Measurements from ENCODE around the gene MYL9. TPM values are rescaled to one million over a fixed set of nuclear protein-coding genes. Genes with fewer than 3 reads are reported as not detected.
A peak's percentile ranks its signal among the peaks of the same experiment; 100 is the strongest.

MYL9 gene
- total RNA-seq, 2 experiments from 2014 or later: not detected

DNA sequence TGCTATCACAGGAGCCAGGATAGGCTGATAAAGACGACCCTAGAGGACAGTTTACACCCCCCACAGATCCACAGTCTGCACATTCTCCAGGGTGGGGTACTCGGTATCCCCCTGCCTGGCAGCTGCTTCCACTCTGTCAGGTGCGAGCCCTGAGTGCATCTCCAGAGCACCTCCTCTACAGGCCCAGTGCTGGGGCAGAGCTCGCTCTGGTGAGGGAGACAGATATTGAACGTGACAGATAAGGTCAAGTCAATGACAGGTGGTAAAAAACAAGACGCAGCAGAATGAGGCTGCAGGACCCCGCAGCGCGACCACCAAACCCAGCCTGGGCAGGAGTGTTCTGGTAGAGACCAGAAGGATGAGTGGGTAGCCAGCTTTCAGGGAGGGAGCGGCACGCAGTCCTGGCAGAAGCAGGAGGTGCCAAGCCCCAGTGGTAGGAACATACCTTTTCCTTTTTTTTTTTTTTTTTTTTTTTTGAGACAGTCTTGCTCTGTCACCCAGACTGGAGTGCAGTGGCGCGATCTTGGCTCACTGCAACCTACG, 12.4 kb upstream of the MYL9 start:
- TF ChIP-seq EZH2phosphoT487 (IDR thresholded peaks at IDR 0.05; ENCODE audit: borderline replicate concordance, low read depth, low read length): no peak
- TF ChIP-seq, protein P1, sequence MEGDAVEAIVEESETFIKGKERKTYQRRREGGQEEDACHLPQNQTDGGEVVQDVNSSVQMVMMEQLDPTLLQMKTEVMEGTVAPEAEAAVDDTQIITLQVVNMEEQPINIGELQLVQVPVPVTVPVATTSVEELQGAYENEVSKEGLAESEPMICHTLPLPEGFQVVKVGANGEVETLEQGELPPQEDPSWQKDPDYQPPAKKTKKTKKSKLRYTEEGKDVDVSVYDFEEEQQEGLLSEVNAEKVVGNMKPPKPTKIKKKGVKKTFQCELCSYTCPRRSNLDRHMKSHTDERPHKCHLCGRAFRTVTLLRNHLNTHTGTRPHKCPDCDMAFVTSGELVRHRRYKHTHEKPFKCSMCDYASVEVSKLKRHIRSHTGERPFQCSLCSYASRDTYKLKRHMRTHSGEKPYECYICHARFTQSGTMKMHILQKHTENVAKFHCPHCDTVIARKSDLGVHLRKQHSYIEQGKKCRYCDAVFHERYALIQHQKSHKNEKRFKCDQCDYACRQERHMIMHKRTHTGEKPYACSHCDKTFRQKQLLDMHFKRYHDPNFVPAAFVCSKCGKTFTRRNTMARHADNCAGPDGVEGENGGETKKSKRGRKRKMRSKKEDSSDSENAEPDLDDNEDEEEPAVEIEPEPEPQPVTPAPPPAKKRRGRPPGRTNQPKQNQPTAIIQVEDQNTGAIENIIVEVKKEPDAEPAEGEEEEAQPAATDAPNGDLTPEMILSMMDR (conservative IDR thresholded peaks at IDR 0.05; ENCODE audit: low read length): no peak
- Histone ChIP-seq H3K79me2 (ENCODE audit: insufficient read depth, low read depth, low read length) (no peaks in the 10 kb centered on the region), H3K4me2 (ENCODE audit: low read length) (no peak overlapping the region), H3K4me3 (ENCODE audit: low read depth, low read length, poor library complexity, severe bottlenecking) (no peak overlapping the region), H3K9me3 (ENCODE audit: low read length) (no peaks in the 10 kb centered on the region), H3K9me2 (ENCODE audit: insufficient read depth, low read length) (no peaks in the 10 kb centered on the region), H3K4me1 (ENCODE audit: insufficient read depth, low read length, poor library complexity, severe bottlenecking) (peaks cover 6% of the 10 kb centered on the region), H2AFZ (ENCODE audit: low read length) (no peak overlapping the region), H4K20me1 (ENCODE audit: insufficient read depth, low read length) (no peaks in the 10 kb centered on the region), H3K27ac (ENCODE audit: low read depth, low read length, poor library complexity, severe bottlenecking) (no peak overlapping the region), H3K36me3 (ENCODE audit: insufficient read depth, low read length) (peaks cover 32% of the 10 kb centered on the region)
- CTCF ChIA-PET (ENCODE audit: unreplicated experiment): no interaction called here
- POLR2A ChIA-PET: no interaction called here
- BruUV-seq (replicated peaks): no TSS peak
- DNase-seq (ENCODE audit: low spot score): no peak
- intact Hi-C loops (cut with micrococcal nuclease; ENCODE audit: unreplicated experiment): no loop called here

DNA sequence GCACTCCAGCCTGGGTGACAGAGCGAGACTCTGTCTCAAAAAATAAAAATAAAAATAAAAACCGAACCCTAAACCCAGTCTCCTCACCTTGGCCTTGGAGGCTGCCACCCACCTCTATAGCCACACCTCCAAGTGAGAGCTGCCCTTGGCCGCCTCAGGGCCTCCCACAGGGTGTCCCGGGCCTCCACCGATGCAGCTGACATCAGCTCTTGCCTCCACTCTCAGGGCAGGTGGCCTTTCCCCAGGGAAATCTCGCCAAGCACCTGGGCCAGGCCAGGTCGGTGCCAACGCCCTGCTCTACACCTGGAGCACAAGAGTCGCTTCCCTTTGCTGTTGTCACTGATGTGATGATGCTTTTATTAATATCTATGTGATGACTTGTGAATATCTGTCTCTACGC, 8.9 kb upstream of the MYL9 start:
- no peak overlapping the region for H3K4me2 ChIP-seq (ENCODE audit: low read length)
- no peak overlapping the region for H3K27ac ChIP-seq (ENCODE audit: low read depth, low read length, poor library complexity, severe bottlenecking)
- no peaks in the 10 kb centered on the region for H3K9me2 ChIP-seq (ENCODE audit: insufficient read depth, low read length)
- no peak for TF ChIP-seq EZH2phosphoT487 (IDR thresholded peaks at IDR 0.05; ENCODE audit: borderline replicate concordance, low read depth, low read length)
- TF ChIP-seq, protein P1 (conservative IDR thresholded peaks at IDR 0.05; ENCODE audit: low read length): no peak
- DNase-seq (ENCODE audit: low spot score): peak; percentile 24
- no peak overlapping the region for H2AFZ ChIP-seq (ENCODE audit: low read length)
- no peaks in the 10 kb centered on the region for H4K20me1 ChIP-seq (ENCODE audit: insufficient read depth, low read length)
- H3K79me2 ChIP-seq (ENCODE audit: insufficient read depth, low read depth, low read length): no peaks in the 10 kb centered on the region
- BruUV-seq (replicated peaks): no TSS peak
- intact Hi-C loops (cut with micrococcal nuclease; ENCODE audit: unreplicated experiment): no loop called here
- H3K4me3 ChIP-seq (ENCODE audit: low read depth, low read length, poor library complexity, severe bottlenecking): no peak overlapping the region
- ChIA-PET POLR2A (no interaction called here), CTCF (ENCODE audit: unreplicated experiment) (no interaction called here)
- H3K9me3 ChIP-seq (ENCODE audit: low read length): no peaks in the 10 kb centered on the region
- peaks cover 6% of the 10 kb centered on the region for H3K4me1 ChIP-seq (ENCODE audit: insufficient read depth, low read length, poor library complexity, severe bottlenecking)
- H3K36me3 ChIP-seq (ENCODE audit: insufficient read depth, low read length): peaks cover 3% of the 10 kb centered on the region; the same call in 1 of the 2 replicates

DNA sequence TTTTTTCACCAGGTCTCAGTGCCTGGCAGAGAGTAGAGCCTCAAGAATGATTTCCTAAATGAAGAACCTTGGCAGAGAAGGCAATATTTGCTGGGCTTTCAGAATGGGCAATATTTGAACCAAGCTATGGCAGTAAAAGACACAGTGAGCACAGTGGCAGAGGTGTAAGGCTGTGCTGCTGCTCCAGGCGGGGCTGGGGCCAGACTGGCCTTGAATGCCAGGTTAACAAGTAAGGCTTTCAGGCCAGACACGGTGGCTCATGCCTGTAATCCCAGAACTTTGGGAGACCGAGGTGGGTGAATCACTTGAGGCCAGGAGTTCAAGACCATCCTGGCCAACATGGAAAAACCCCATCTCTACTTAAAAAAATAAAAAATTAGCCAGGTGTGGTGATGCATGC, 8.5 kb upstream of the MYL9 start:
- Histone ChIP-seq H3K4me3 (ENCODE audit: low read depth, low read length, poor library complexity, severe bottlenecking) (no peak overlapping the region), H3K4me2 (ENCODE audit: low read length) (no peak overlapping the region), H3K9me3 (ENCODE audit: low read length) (no peaks in the 10 kb centered on the region), H3K4me1 (ENCODE audit: insufficient read depth, low read length, poor library complexity, severe bottlenecking) (peaks cover 6% of the 10 kb centered on the region), H3K27ac (ENCODE audit: low read depth, low read length, poor library complexity, severe bottlenecking) (no peak overlapping the region), H3K36me3 (ENCODE audit: insufficient read depth, low read length) (no peaks in the 10 kb centered on the region; the same call in 1 of the 2 replicates), H3K9me2 (ENCODE audit: insufficient read depth, low read length) (no peaks in the 10 kb centered on the region), H4K20me1 (ENCODE audit: insufficient read depth, low read length) (no peaks in the 10 kb centered on the region), H3K79me2 (ENCODE audit: insufficient read depth, low read depth, low read length) (no peaks in the 10 kb centered on the region), H2AFZ (ENCODE audit: low read length) (no peak overlapping the region)
- BruUV-seq (replicated peaks): no TSS peak
- DNase-seq (ENCODE audit: low spot score): no peak
- TF ChIP-seq, protein P1 (conservative IDR thresholded peaks at IDR 0.05; ENCODE audit: low read length): no peak
- no peak for TF ChIP-seq EZH2phosphoT487 (IDR thresholded peaks at IDR 0.05; ENCODE audit: borderline replicate concordance, low read depth, low read length)
- ChIA-PET CTCF (ENCODE audit: unreplicated experiment) (no interaction called here), POLR2A (no interaction called here)
- intact Hi-C loops (cut with micrococcal nuclease; ENCODE audit: unreplicated experiment): no loop called here
